Left ventricle myocardium superior (tissue), 1 donor: ENCODE results near the gene RRAS. TPM values are rescaled to one million over a fixed set of nuclear protein-coding genes. Genes with fewer than 3 reads are reported as not detected.
A peak's percentile ranks its signal among the peaks of the same experiment; 100 is the strongest.

ENCODE experiments used
- ATAC-seq: fragments of 200-7000 bp; cut with Tn5 transposase; one replicate; pipeline ENCODE4 v1.9.1; 2020; ENCODE audit warnings: mild to moderate bottlenecking, moderate library complexity
- DNase-seq: peaks from one replicate; pipeline ENCODE4 v3.0.0-alpha.2; 2020
- intact Hi-C: fragments of 100-400 bp; cut with micrococcal nuclease; formaldehyde crosslinking; loops from one replicate; pipeline ENCODE4 v1.11.0; 2022
- microRNA-seq: library from miRNA; unstranded; fragments of <30 nt; microRNA quantifications from one replicate; pipeline ENCODE4 v1.2.0, GENCODE V29; 2020; ENCODE audit warnings: borderline number of aligned reads
- total RNA-seq: library from RNA; stranded (reverse); fragmentation: NEBNext Ultra II Directional; extraction: Animal tissue kit (Norgen Biotek cat#: 25700); gene quantifications from one replicate; pipeline ENCODE4 v1.2.1, GENCODE V29; 2021
- donor health status: DM: no; HTN: yes; CAD: no; lungs with severe emphysema.

Gene RRAS
- total RNA-seq, 1 donor from 2014 or later: 100 TPM

- peak; percentile 97 for DNase-seq
- intact Hi-C loops: no loop called here
- peak; percentile 84 for ATAC-seq
These were observed 49.6 kb downstream of the RRAS start for GRCh38 chr19:49590071-49590970.

- ATAC-seq (no peak), DNase-seq (no peak)
- intact Hi-C loops: no loop called here
These were observed 50.4 kb downstream of the RRAS start for GRCh38 chr19:49589502-49589905.

GRCh38 chr19:49588365-49589122 lies 51.4 kb downstream of the RRAS start:
- no peak for DNase-seq

GRCh38 chr19:49587227-49587626 lies 52.7 kb downstream of the RRAS start:
- DNase-seq: no peak
- no peak for ATAC-seq
- intact Hi-C loops: no loop called here

More at GRCh38 chr19:49588365-49589122, 51.4 kb downstream of the RRAS start:
- no peak for ATAC-seq
- intact Hi-C loops: no loop called here

Small RNAs within 50 kb of the gene (microRNA-seq; reads per million reads assigned to microRNA genes)
- not detected for gene MIR5088

Other genes with a start within 250 kb of the RRAS start
- gene PTH2, start 216.7 kb downstream of the RRAS start, total RNA-seq: not detected
- not detected for gene GFY, start 214.8 kb downstream of the RRAS start, total RNA-seq
- gene SLC17A7, start 198.6 kb downstream of the RRAS start, total RNA-seq: 1.4 TPM
- gene PIH1D1, start 188.3 kb downstream of the RRAS start, total RNA-seq: 29.6 TPM
- gene ALDH16A1, start 186.9 kb downstream of the RRAS start, total RNA-seq: 11.5 TPM
- 5.9 TPM for gene FLT3LG, start 165.9 kb downstream of the RRAS start, total RNA-seq
- 1,289 TPM for gene RPL13A, start 152.5 kb downstream of the RRAS start, total RNA-seq
- gene RPS11, start 143.7 kb downstream of the RRAS start, total RNA-seq: 1,034 TPM
- 84.7 TPM for gene FCGRT, start 127.5 kb downstream of the RRAS start, total RNA-seq
- 8.5 TPM for gene RCN3, start 112.1 kb downstream of the RRAS start, total RNA-seq
- 46.7 TPM for gene NOSIP, start 59.6 kb downstream of the RRAS start, total RNA-seq
- gene PRRG2, start 58.8 kb downstream of the RRAS start, total RNA-seq: 1.3 TPM
- gene PRR12, start 49.0 kb downstream of the RRAS start, total RNA-seq: 15.6 TPM
- gene SCAF1, start 2.1 kb upstream of the RRAS start, total RNA-seq: 44.9 TPM
- gene IRF3, start 25.7 kb upstream of the RRAS start, total RNA-seq: 40.6 TPM
- 11.5 TPM for gene BCL2L12, start 25.8 kb upstream of the RRAS start, total RNA-seq
- 130 TPM for gene PRMT1, start 37.1 kb upstream of the RRAS start, total RNA-seq
- 0.87 TPM for gene ADM5, start 49.5 kb upstream of the RRAS start, total RNA-seq
- gene CPT1C, start 51.0 kb upstream of the RRAS start, total RNA-seq: 3.1 TPM
- 0.72 TPM for gene TSKS, start 123.2 kb upstream of the RRAS start, total RNA-seq
- gene AP2A1, start 126.9 kb upstream of the RRAS start, total RNA-seq: 73.1 TPM
- 19.1 TPM for gene FUZ, start 173.1 kb upstream of the RRAS start, total RNA-seq
- gene MED25, start 178.1 kb upstream of the RRAS start, total RNA-seq: 68.5 TPM
- 127 TPM for gene PTOV1, start 211.0 kb upstream of the RRAS start, total RNA-seq
- gene PNKP, start 227.4 kb upstream of the RRAS start, total RNA-seq: 39.1 TPM
- 41.2 TPM for gene AKT1S1, start 237.2 kb upstream of the RRAS start, total RNA-seq
- gene TBC1D17, start 237.6 kb upstream of the RRAS start, total RNA-seq: 47.7 TPM